Esophagus mucosa (tissue), 1 donor: Measurements from ENCODE around the gene CLVS2. TPM values are rescaled to one million over a fixed set of nuclear protein-coding genes. Genes with fewer than 3 reads are reported as not detected.

Source experiments
- total RNA-seq: library from RNA; stranded (reverse); gene quantifications from one replicate; pipeline ENCODE4 v1.2.4, GENCODE V29; 2023
- donor health status: DM: yes; HTN: yes; CAD: no.

Gene CLVS2
- total RNA-seq, 1 donor from 2014 or later, result not detected

Other genes starting within 250 kb of the CLVS2 start
- gene FABP7, start 216.5 kb upstream of the CLVS2 start, total RNA-seq, result not detected
- gene SMPDL3A, start 207.0 kb upstream of the CLVS2 start, total RNA-seq, result 11.8 TPM